Measurements from ENCODE around the gene RGS12. TPM values are rescaled to one million over a fixed set of nuclear protein-coding genes. Genes with fewer than 3 reads are reported as not detected.

The RGS12 gene
- total RNA-seq, 1 donor from 2014 or later = 13.4 TPM

GRCh38 chr4:3340038-3340699 is 47.3 kb downstream of the RGS12 start:
- no peaks in the 10 kb centered on the region for H3K27me3 ChIP-seq (ENCODE audit: low read depth)
- no peak for DNase-seq
- no peaks in the 10 kb centered on the region for H3K36me3 ChIP-seq
- H3K4me1 ChIP-seq = peaks cover 29% of the 10 kb centered on the region
- no peak for TF ChIP-seq CTCF (IDR thresholded peaks at IDR 0.05; ENCODE audit: borderline replicate concordance)
- H3K9me3 ChIP-seq (replicated peaks) = no peaks in the 10 kb centered on the region
- intact Hi-C loops (cut with micrococcal nuclease) = no loop called here
- no peak overlapping the region for H3K4me3 ChIP-seq
- no peak overlapping the region for H3K27ac ChIP-seq (replicated peaks)

GRCh38 chr4:3340700-3341083 is 47.9 kb downstream of the RGS12 start:
- Histone ChIP-seq H3K4me1 (peaks cover 25% of the 10 kb centered on the region), H3K36me3 (no peaks in the 10 kb centered on the region), H3K9me3 (replicated peaks) (no peaks in the 10 kb centered on the region), H3K27ac (replicated peaks) (no peak overlapping the region), H3K27me3 (ENCODE audit: low read depth) (no peaks in the 10 kb centered on the region), H3K4me3 (no peak overlapping the region)
- peak; percentile 48 for TF ChIP-seq CTCF (IDR thresholded peaks at IDR 0.05; ENCODE audit: borderline replicate concordance)
- intact Hi-C loops (cut with micrococcal nuclease) = no loop called here
- no peak for DNase-seq

- Histone ChIP-seq H3K27ac (replicated peaks) (no peak overlapping the region), H3K27me3 (ENCODE audit: low read depth) (no peaks in the 10 kb centered on the region), H3K36me3 (no peaks in the 10 kb centered on the region), H3K4me3 (no peak overlapping the region), H3K9me3 (replicated peaks) (no peaks in the 10 kb centered on the region), H3K4me1 (peaks cover 27% of the 10 kb centered on the region)
- no peak for TF ChIP-seq CTCF (IDR thresholded peaks at IDR 0.05; ENCODE audit: borderline replicate concordance)
- DNase-seq = no peak
- intact Hi-C loops (cut with micrococcal nuclease) = no loop called here
These were observed 48.9 kb downstream of the RGS12 start for GRCh38 chr4:3341760-3342159.

- no peak overlapping the region for H3K4me3 ChIP-seq
- no peak for TF ChIP-seq CTCF (IDR thresholded peaks at IDR 0.05; ENCODE audit: borderline replicate concordance)
- no peak overlapping the region for H3K27ac ChIP-seq (replicated peaks)
- no peaks in the 10 kb centered on the region for H3K27me3 ChIP-seq (ENCODE audit: low read depth)
- intact Hi-C loops (cut with micrococcal nuclease) = no loop called here
- no peak for DNase-seq
- peaks cover 27% of the 10 kb centered on the region for H3K4me1 ChIP-seq
- no peaks in the 10 kb centered on the region for H3K36me3 ChIP-seq
- no peaks in the 10 kb centered on the region for H3K9me3 ChIP-seq (replicated peaks)
These were observed 49.5 kb downstream of the RGS12 start for GRCh38 chr4:3342182-3342854.

Other genes with a start within 250 kb of the RGS12 start
- gene HTT-AS, start 218.5 kb upstream of the RGS12 start, total RNA-seq = not detected
- 20.0 TPM for gene HTT, start 218.3 kb upstream of the RGS12 start, total RNA-seq
- 0.44 TPM for gene MSANTD1, start 43.9 kb upstream of the RGS12 start, total RNA-seq
- 0.80 TPM for gene HGFAC, start 148.9 kb downstream of the RGS12 start, total RNA-seq
- 46.7 TPM for gene DOK7, start 170.3 kb downstream of the RGS12 start, total RNA-seq
- gene LRPAP1, start 239.4 kb downstream of the RGS12 start, total RNA-seq = 297 TPM

Data from left ventricle myocardium inferior (tissue), 1 donor.